ENCODE data around the gene FRZB. TPM values are rescaled to one million over a fixed set of nuclear protein-coding genes. Genes with fewer than 3 reads are reported as not detected.

The FRZB gene
- total RNA-seq, 1 donor from 2014 or later = 3.9 TPM

- Histone ChIP-seq H3K27ac (no peak overlapping the region), H3K27me3 (no peaks in the 10 kb centered on the region), H3K4me3 (no peak overlapping the region), H3K4me1 (no peaks in the 10 kb centered on the region), H3K9me3 (no peaks in the 10 kb centered on the region), H3K36me3 (peaks cover 0 to 8% of the 10 kb centered on the region in 2 donors)
- TF ChIP-seq POLR2A (IDR thresholded peaks at IDR 0.05) (no peak), CTCF (IDR thresholded peaks at IDR 0.05) (no peak), POLR2AphosphoS5 (IDR thresholded peaks at IDR 0.05; ENCODE audit: insufficient read depth in 1 of 2, low read depth in 1 of 2) (no peak)
- DNase-seq (ENCODE audit: extremely low spot score in 2 of 2) = no peak
- intact Hi-C loops (cut with DNase I) = no loop called here
These were observed 40.0 kb upstream of the FRZB start for GRCh38 chr2:182906454-182906853.

GRCh38 chr2:182904844-182905243, 38.4 kb upstream of the FRZB start:
- no peak for TF ChIP-seq CTCF (IDR thresholded peaks at IDR 0.05)
- TF ChIP-seq POLR2A (IDR thresholded peaks at IDR 0.05) = no peak
- no peak for TF ChIP-seq POLR2AphosphoS5 (IDR thresholded peaks at IDR 0.05; ENCODE audit: insufficient read depth in 1 of 2, low read depth in 1 of 2)
- H3K9me3 ChIP-seq = no peaks in the 10 kb centered on the region

GRCh38 chr2:182903566-182903965, 37.1 kb upstream of the FRZB start:
- Histone ChIP-seq H3K4me1 (no peaks in the 10 kb centered on the region), H3K4me3 (no peak overlapping the region), H3K36me3 (no peaks in the 10 kb centered on the region), H3K27me3 (no peaks in the 10 kb centered on the region), H3K27ac (no peak overlapping the region), H3K9me3 (no peaks in the 10 kb centered on the region)
- intact Hi-C loops (cut with DNase I) = no loop called here
- TF ChIP-seq POLR2AphosphoS5 (IDR thresholded peaks at IDR 0.05; ENCODE audit: insufficient read depth in 1 of 2, low read depth in 1 of 2) = no peak
- no peak for TF ChIP-seq CTCF (IDR thresholded peaks at IDR 0.05)
- no peak for TF ChIP-seq POLR2A (IDR thresholded peaks at IDR 0.05)
- DNase-seq (ENCODE audit: extremely low spot score in 2 of 2) = no peak

More at GRCh38 chr2:182904844-182905243, 38.4 kb upstream of the FRZB start:
- Histone ChIP-seq H3K4me1 (no peaks in the 10 kb centered on the region), H3K27ac (no peak overlapping the region), H3K36me3 (no peaks in the 10 kb centered on the region), H3K4me3 (no peak overlapping the region), H3K27me3 (no peaks in the 10 kb centered on the region)
- no peak for DNase-seq (ENCODE audit: extremely low spot score in 2 of 2)
- intact Hi-C loops (cut with DNase I) = no loop called here

GRCh38 chr2:182901748-182902147, 35.3 kb upstream of the FRZB start:
- H3K36me3 ChIP-seq = no peaks in the 10 kb centered on the region
- intact Hi-C loops (cut with DNase I) = no loop called here
- no peak for DNase-seq (ENCODE audit: extremely low spot score in 2 of 2)
- TF ChIP-seq POLR2A (IDR thresholded peaks at IDR 0.05) = no peak
- TF ChIP-seq POLR2AphosphoS5 (IDR thresholded peaks at IDR 0.05; ENCODE audit: insufficient read depth in 1 of 2, low read depth in 1 of 2) = no peak
- TF ChIP-seq CTCF (IDR thresholded peaks at IDR 0.05) = no peak
- no peaks in the 10 kb centered on the region for H3K9me3 ChIP-seq
- no peak overlapping the region for H3K4me3 ChIP-seq
- H3K27ac ChIP-seq = no peak overlapping the region
- no peaks in the 10 kb centered on the region for H3K27me3 ChIP-seq
- no peaks in the 10 kb centered on the region for H3K4me1 ChIP-seq

GRCh38 chr2:182898718-182899117, 32.3 kb upstream of the FRZB start:
- no peak for TF ChIP-seq POLR2AphosphoS5 (IDR thresholded peaks at IDR 0.05; ENCODE audit: insufficient read depth in 1 of 2, low read depth in 1 of 2)
- no peak for TF ChIP-seq POLR2A (IDR thresholded peaks at IDR 0.05)
- TF ChIP-seq CTCF (IDR thresholded peaks at IDR 0.05) = no peak
- no peaks in the 10 kb centered on the region for H3K9me3 ChIP-seq
- DNase-seq (ENCODE audit: extremely low spot score in 2 of 2) = no peak
- no peaks in the 10 kb centered on the region for H3K27me3 ChIP-seq
- H3K4me1 ChIP-seq = no peaks in the 10 kb centered on the region
- H3K27ac ChIP-seq = no peak overlapping the region
- no peaks in the 10 kb centered on the region for H3K36me3 ChIP-seq
- H3K4me3 ChIP-seq = no peak overlapping the region
- intact Hi-C loops (cut with DNase I) = no loop called here
